CD4-positive, CD25-positive, alpha-beta regulatory T cell (primary cell): Measurements from ENCODE around the gene SERPINB10. TPM values are rescaled to one million over a fixed set of nuclear protein-coding genes. Genes with fewer than 3 reads are reported as not detected.

ENCODE experiments used
- ATAC-seq, 2 donors: fragments of 150-1000 bp; cut with Tn5 transposase; one replicate each; pipeline ENCODE4 v1.10.0; 2021; ENCODE audit warnings: low read depth in 2 of 2, moderate number of reproducible peaks in 2 of 2, moderate library complexity in 1 of 2
- DNase-seq, 3 donors: peaks; one replicate each; pipeline versions ENCODE4 v3.0.0 to v3.0.0-alpha.2; 2012 to 2022; ENCODE audit warnings: mixed read lengths in 1 of 3
- H3K27ac ChIP-seq: one replicate; pipeline ENCODE4 v1.7.0; 2013; ENCODE audit warnings: mild to moderate bottlenecking, low read length; ENCODE audit not compliant: insufficient read depth, poor library complexity, severe bottlenecking
- H3K27me3 ChIP-seq: one replicate; pipeline ENCODE4 v1.7.0; 2013; ENCODE audit warnings: low read length; ENCODE audit not compliant: control insufficient read depth, insufficient read depth
- H3K36me3 ChIP-seq: one replicate; pipeline ENCODE4 v1.7.0; 2013; ENCODE audit warnings: mild to moderate bottlenecking, low read length, moderate library complexity; ENCODE audit not compliant: control insufficient read depth, insufficient read depth
- H3K4me1 ChIP-seq: 2 replicates; pipeline ENCODE4 v1.7.0; 2013; ENCODE audit warnings: mild to moderate bottlenecking, low read length; ENCODE audit not compliant: insufficient read depth, control insufficient read depth, poor library complexity, severe bottlenecking
- H3K4me3 ChIP-seq: one replicate; pipeline ENCODE4 v1.7.0; 2013; ENCODE audit warnings: low read depth, mild to moderate bottlenecking, low read length, moderate library complexity
- H3K9me3 ChIP-seq, 2 experiments: 1 replicate in 1 of 2; 2 replicates in 1 of 2; pipeline ENCODE4 v1.7.0; 2013; ENCODE audit warnings: low read length in 2 of 2, mild to moderate bottlenecking in 1 of 2, moderate library complexity in 1 of 2; ENCODE audit not compliant: control insufficient read depth in 2 of 2
- H3K27ac Mint-ChIP-seq, 3 donors: one replicate each; pipeline ENCODE4 v1.8.0; 2020 to 2022; ENCODE audit warnings: mild to moderate bottlenecking in 3 of 3, mixed read lengths in 3 of 3, moderate library complexity in 2 of 3
- H3K27me3 Mint-ChIP-seq: one replicate; pipeline ENCODE4 v1.8.0; 2022; ENCODE audit warnings: mild to moderate bottlenecking, mixed read lengths
- H3K36me3 Mint-ChIP-seq: one replicate; pipeline ENCODE4 v1.8.0; 2020; ENCODE audit warnings: mixed read lengths
- H3K4me1 Mint-ChIP-seq, 4 donors: one replicate each; pipeline ENCODE4 v1.8.0; 2020 to 2022; ENCODE audit warnings: mixed read lengths in 4 of 4, mild to moderate bottlenecking in 1 of 4
- H3K4me3 Mint-ChIP-seq, 4 donors: one replicate each; pipeline ENCODE4 v1.8.0; 2020 to 2022; ENCODE audit warnings: mild to moderate bottlenecking in 4 of 4, mixed read lengths in 4 of 4, moderate library complexity in 3 of 4
- H3K9me3 Mint-ChIP-seq, 7 donors: one replicate each; pipeline ENCODE4 v1.8.0; 2020 to 2022; ENCODE audit warnings: mixed read lengths in 7 of 7, mild to moderate bottlenecking in 3 of 7, moderate library complexity in 2 of 7
- polyA plus RNA-seq, 4 donors: library from polyadenylated mRNA; unstranded; fragments of 300-500 nt; fragmentation: Illumina TruSeq; gene quantifications; one replicate each; pipeline ENCODE4 v1.2.3, GENCODE V29; 2021
- total RNA-seq: library from RNA; stranded (reverse); gene quantifications from one replicate; pipeline ENCODE4 v1.2.3, GENCODE V29; 2022

SERPINB10 gene
- total and polyA plus RNA-seq, 5 donors from 2014 or later: not detected

DNA sequence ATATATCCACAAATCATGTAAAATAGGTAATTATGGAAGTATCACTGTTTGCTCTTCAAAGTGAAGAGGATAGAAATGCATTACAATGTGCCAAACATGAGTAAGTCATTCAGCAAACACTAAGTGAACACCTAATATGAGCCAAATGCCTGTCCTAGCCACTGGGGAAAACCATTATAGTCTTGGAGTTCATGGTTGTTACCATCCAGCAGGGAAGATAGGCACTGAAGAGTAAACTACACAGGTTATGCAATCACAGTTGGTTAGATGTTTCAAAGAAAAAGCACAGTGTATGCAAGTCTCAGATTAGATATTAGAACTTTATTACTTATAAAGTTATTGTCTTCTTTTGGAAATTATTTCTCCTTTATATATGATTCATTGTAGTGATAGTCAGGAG is 24.1 kb upstream of the SERPINB10 start:
- Mint-ChIP-seq H3K27ac (no peak overlapping the region), H3K9me3 (no peaks in the 10 kb centered on the region), H3K36me3 (no peaks in the 10 kb centered on the region), H3K27me3 (peaks cover 10% of the 10 kb centered on the region), H3K4me1 (no peaks in the 10 kb centered on the region), H3K4me3 (no peak overlapping the region)
- no peaks in the 10 kb centered on the region for H3K9me3 ChIP-seq
- no peaks in the 10 kb centered on the region for H3K4me1 ChIP-seq
- no peaks in the 10 kb centered on the region for H3K27me3 ChIP-seq
- DNase-seq (no peak), ATAC-seq (no peak)
- H3K4me3 ChIP-seq: no peak overlapping the region
- no peak overlapping the region for H3K27ac ChIP-seq
- no peaks in the 10 kb centered on the region for H3K36me3 ChIP-seq

DNA sequence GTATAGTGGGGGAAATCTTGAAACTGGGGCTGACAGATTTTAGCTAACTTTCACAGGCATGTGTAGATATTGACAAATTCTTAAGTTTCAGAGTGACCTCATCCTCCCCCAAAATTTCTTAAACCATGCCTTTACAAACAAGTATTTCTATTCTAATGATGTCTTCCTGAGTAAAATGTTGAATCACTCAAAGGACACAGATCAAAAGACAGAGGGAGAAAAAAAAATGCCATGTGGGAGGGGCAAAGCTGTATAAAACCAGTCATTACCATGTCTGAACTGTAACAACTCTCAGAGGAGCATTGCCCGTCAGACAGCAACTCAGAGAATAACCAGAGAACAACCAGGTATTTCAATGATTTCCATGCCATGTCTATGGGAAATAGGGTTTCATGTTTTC is 20.3 kb upstream of the SERPINB10 start, which contains the start of gene SERPINB2:
TSS of gene SERPINB2 (plus strand) at position 282 of the 400 bp plus-strand sequence. CDS start 3,740 bp downstream, outside the sequence.
- ATAC-seq: no peak
- Mint-ChIP-seq H3K9me3 (no peaks in the 10 kb centered on the region), H3K4me1 (no peaks in the 10 kb centered on the region), H3K27ac (no peak within 1 kb of the TSS), H3K27me3 (peaks cover 22% of the 10 kb centered on the region), H3K36me3 (no peaks in the 10 kb centered on the region), H3K4me3 (no peak within 1 kb of the TSS)
- no peaks in the 10 kb centered on the region for H3K36me3 ChIP-seq
- H3K9me3 ChIP-seq: no peaks in the 10 kb centered on the region
- no peak for DNase-seq
- H3K4me1 ChIP-seq: no peaks in the 10 kb centered on the region
- no peaks in the 10 kb centered on the region for H3K27me3 ChIP-seq
- no peak within 1 kb of the TSS for H3K4me3 ChIP-seq
- no peak within 1 kb of the TSS for H3K27ac ChIP-seq

DNA sequence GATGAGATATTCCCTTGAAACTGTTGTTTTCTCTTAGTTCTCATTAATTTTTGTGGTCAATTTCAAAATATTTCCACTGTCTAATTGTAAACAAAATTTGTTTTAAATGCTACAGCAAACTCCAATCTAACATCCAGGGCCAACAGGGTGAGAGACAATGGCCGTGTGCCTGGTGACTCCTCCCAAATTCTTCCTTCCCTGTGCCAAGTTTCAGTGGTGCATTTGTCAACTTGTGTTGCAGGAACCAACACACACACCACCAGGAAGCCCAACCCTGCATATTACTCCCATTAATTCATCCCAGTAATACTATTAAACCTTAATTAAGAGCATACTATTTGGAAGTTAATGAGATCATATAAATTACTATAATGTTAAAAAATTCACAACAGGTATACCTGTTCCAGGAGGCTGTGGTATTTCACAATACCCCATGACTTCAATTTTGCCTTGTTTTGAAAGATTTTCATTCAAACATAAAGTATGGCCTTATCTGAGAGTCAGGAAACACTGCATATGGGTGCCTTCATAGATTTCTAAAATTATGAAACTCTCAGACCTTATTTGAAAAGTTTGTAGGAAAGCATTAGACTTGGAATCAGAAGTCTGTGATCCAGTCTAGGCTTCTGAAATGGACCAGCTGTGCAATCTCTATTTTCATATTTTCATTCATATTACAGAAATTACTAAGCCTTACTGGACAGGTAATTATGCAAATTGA is 19.1 kb upstream of the SERPINB10 start:
- Mint-ChIP-seq H3K4me3 (no peak overlapping the region), H3K27me3 (peaks cover 22% of the 10 kb centered on the region), H3K36me3 (no peaks in the 10 kb centered on the region), H3K9me3 (no peaks in the 10 kb centered on the region), H3K4me1 (no peaks in the 10 kb centered on the region), H3K27ac (no peak overlapping the region)
- no peak overlapping the region for H3K4me3 ChIP-seq
- no peaks in the 10 kb centered on the region for H3K4me1 ChIP-seq
- no peak for ATAC-seq
- no peaks in the 10 kb centered on the region for H3K9me3 ChIP-seq
- no peaks in the 10 kb centered on the region for H3K27me3 ChIP-seq
- no peak for DNase-seq
- H3K27ac ChIP-seq: no peak overlapping the region
- H3K36me3 ChIP-seq: no peaks in the 10 kb centered on the region

GRCh38 chr18:63889626-63890025 is 18.1 kb upstream of the SERPINB10 start:
- H3K4me3 ChIP-seq: no peak overlapping the region
- Mint-ChIP-seq H3K9me3 (no peaks in the 10 kb centered on the region), H3K4me1 (no peaks in the 10 kb centered on the region), H3K27me3 (peaks cover 26% of the 10 kb centered on the region), H3K27ac (no peak overlapping the region), H3K4me3 (no peak overlapping the region), H3K36me3 (no peaks in the 10 kb centered on the region)
- ATAC-seq (no peak), DNase-seq (no peak)
- no peaks in the 10 kb centered on the region for H3K27me3 ChIP-seq
- H3K4me1 ChIP-seq: no peaks in the 10 kb centered on the region
- H3K27ac ChIP-seq: no peak overlapping the region
- H3K9me3 ChIP-seq: no peaks in the 10 kb centered on the region
- no peaks in the 10 kb centered on the region for H3K36me3 ChIP-seq

GRCh38 chr18:63890237-63890949 is 17.4 kb upstream of the SERPINB10 start:
- Histone ChIP-seq H3K4me3 (no peak overlapping the region), H3K36me3 (no peaks in the 10 kb centered on the region), H3K9me3 (no peaks in the 10 kb centered on the region), H3K27ac (no peak overlapping the region), H3K27me3 (no peaks in the 10 kb centered on the region), H3K4me1 (no peaks in the 10 kb centered on the region)
- H3K9me3 Mint-ChIP-seq: no peaks in the 10 kb centered on the region
- no peak overlapping the region for H3K4me3 Mint-ChIP-seq
- H3K27me3 Mint-ChIP-seq: peaks cover 26% of the 10 kb centered on the region
- no peak overlapping the region for H3K27ac Mint-ChIP-seq
- no peaks in the 10 kb centered on the region for H3K36me3 Mint-ChIP-seq
- H3K4me1 Mint-ChIP-seq: no peaks in the 10 kb centered on the region
- no peak for ATAC-seq
- DNase-seq: no peak

GRCh38 chr18:63890950-63891304 is 16.8 kb upstream of the SERPINB10 start:
- no peaks in the 10 kb centered on the region for H3K36me3 ChIP-seq
- no peak overlapping the region for H3K27ac Mint-ChIP-seq
- no peaks in the 10 kb centered on the region for H3K4me1 ChIP-seq
- H3K4me3 Mint-ChIP-seq: no peak overlapping the region
- H3K9me3 ChIP-seq: no peaks in the 10 kb centered on the region
- DNase-seq (no peak), ATAC-seq (no peak)
- no peaks in the 10 kb centered on the region for H3K36me3 Mint-ChIP-seq
- H3K4me1 Mint-ChIP-seq: no peaks in the 10 kb centered on the region
- no peaks in the 10 kb centered on the region for H3K9me3 Mint-ChIP-seq
- H3K27me3 ChIP-seq: no peaks in the 10 kb centered on the region
- H3K27ac ChIP-seq: no peak overlapping the region
- H3K27me3 Mint-ChIP-seq: peaks cover 26% of the 10 kb centered on the region
- no peak overlapping the region for H3K4me3 ChIP-seq

DNA sequence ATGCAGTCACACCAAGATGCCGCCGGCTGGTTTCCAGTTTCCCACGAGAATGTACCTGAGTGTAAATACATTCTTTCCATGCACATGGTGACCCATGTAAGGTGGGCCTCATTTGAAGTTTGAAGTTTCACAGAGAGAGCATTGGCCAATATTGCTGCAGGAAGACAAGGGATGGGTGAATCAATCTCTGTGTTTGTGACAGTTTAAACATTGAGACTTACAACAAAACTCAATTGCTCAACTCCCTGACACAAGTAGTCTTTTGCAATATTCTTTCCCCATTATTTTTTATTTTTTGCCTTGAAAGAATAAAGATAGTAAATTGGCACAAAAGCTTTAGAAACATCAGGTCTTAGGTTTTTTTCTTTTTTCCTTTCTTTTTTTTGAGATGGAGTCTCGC is 15.2 kb upstream of the SERPINB10 start:
- no peak overlapping the region for H3K27ac Mint-ChIP-seq
- H3K27me3 Mint-ChIP-seq: peaks cover 25% of the 10 kb centered on the region
- H3K4me1 Mint-ChIP-seq: no peaks in the 10 kb centered on the region
- DNase-seq (no peak), ATAC-seq (no peak)
- Histone ChIP-seq H3K27me3 (no peaks in the 10 kb centered on the region), H3K27ac (no peak overlapping the region), H3K9me3 (no peaks in the 10 kb centered on the region), H3K4me3 (no peak overlapping the region), H3K36me3 (no peaks in the 10 kb centered on the region), H3K4me1 (no peaks in the 10 kb centered on the region)
- no peaks in the 10 kb centered on the region for H3K9me3 Mint-ChIP-seq
- H3K4me3 Mint-ChIP-seq: no peak overlapping the region
- no peaks in the 10 kb centered on the region for H3K36me3 Mint-ChIP-seq
